HEK293 (cell line): ENCODE results near the gene PTPRN2.

Experiments used
- HOXA7 ChIP-seq: sonication (generic); formaldehyde crosslinking; IDR thresholded peaks from 2 replicates; pipeline ENCODE4 v1.8.1; 2022; ENCODE audit warnings: missing genetic modification reagents, borderline replicate concordance
- ZFP3 ChIP-seq: fragments of 450-650 bp; formaldehyde crosslinking; IDR thresholded peaks from 2 replicates; pipeline ENCODE4 v1.5.1; 2016; ENCODE audit warnings: low read depth, missing biosample characterization, missing genetic modification characterization

GRCh38 chr7:158534598-158534997 is 53.0 kb downstream of the PTPRN2 start:
- no peak for TF ChIP-seq HOXA7 (CRISPR knock-in tag)
- no peak for TF ChIP-seq ZFP3
